Trophoblast cell (in vitro differentiated cells and primary cell): Measurements from ENCODE around the gene C7orf57.

Source experiments
- DNase-seq, 2 donors: peaks; one replicate each; pipeline ENCODE4 v3.0.0-alpha.2; 2016
- H2AFZ ChIP-seq: 2 replicates; pipeline ENCODE4 v1.6.1; 2013; ENCODE audit warnings: low read length, moderate library complexity, mild to moderate bottlenecking; ENCODE audit not compliant: insufficient read depth, poor library complexity
- H2AK5ac ChIP-seq: 2 replicates; pipeline ENCODE4 v1.6.1; 2013; ENCODE audit warnings: mild to moderate bottlenecking, low read length
- H2BK120ac ChIP-seq: 2 replicates; pipeline ENCODE4 v1.6.1; 2013; ENCODE audit warnings: low read length, mild to moderate bottlenecking, moderate library complexity; ENCODE audit not compliant: insufficient read depth, poor library complexity
- H2BK12ac ChIP-seq: 2 replicates; pipeline ENCODE4 v1.6.1; 2013; ENCODE audit warnings: mild to moderate bottlenecking, low read length, moderate library complexity
- H2BK5ac ChIP-seq: 2 replicates; pipeline ENCODE4 v1.6.1; 2013; ENCODE audit warnings: low read length, low read depth, moderate library complexity, mild to moderate bottlenecking; ENCODE audit not compliant: poor library complexity
- H3K14ac ChIP-seq: 2 replicates; pipeline ENCODE4 v1.6.1; 2013; ENCODE audit warnings: mild to moderate bottlenecking, low read length
- H3K18ac ChIP-seq: 2 replicates; pipeline ENCODE4 v1.6.1; 2013; ENCODE audit warnings: mild to moderate bottlenecking, low read length
- H3K23ac ChIP-seq: 2 replicates; pipeline ENCODE4 v1.6.1; 2013; ENCODE audit warnings: low read length
- H3K27ac ChIP-seq: 2 replicates; pipeline ENCODE4 v1.5.1; 2013; ENCODE audit warnings: low read depth, mild to moderate bottlenecking, inconsistent platforms, low read length, moderate library complexity
- H3K27me3 ChIP-seq: 2 replicates; pipeline ENCODE4 v1.6.1; 2013; ENCODE audit warnings: inconsistent platforms, mild to moderate bottlenecking, low read length, moderate library complexity; ENCODE audit not compliant: insufficient read depth
- H3K36me3 ChIP-seq, 2 experiments: 1 replicate in 1 of 2; 2 replicates in 1 of 2; pipeline ENCODE4 v1.6.1; 2013; ENCODE audit warnings: low read length in 2 of 2, mild to moderate bottlenecking in 2 of 2, moderate library complexity in 1 of 2; ENCODE audit not compliant: insufficient read depth in 2 of 2, control insufficient read depth in 1 of 2
- H3K4ac ChIP-seq: 2 replicates; pipeline ENCODE4 v1.6.1; 2013; ENCODE audit warnings: low read depth, mild to moderate bottlenecking, low read length, moderate library complexity
- H3K4me1 ChIP-seq, 2 experiments: 1 replicate in 1 of 2; 2 replicates in 1 of 2; pipeline ENCODE4 v1.6.1; 2013; ENCODE audit warnings: low read length in 2 of 2, mild to moderate bottlenecking in 2 of 2, moderate library complexity in 1 of 2; ENCODE audit not compliant: insufficient read depth in 2 of 2, control insufficient read depth in 1 of 2
- H3K4me2 ChIP-seq: 2 replicates; pipeline ENCODE4 v1.6.1; 2013; ENCODE audit warnings: inconsistent platforms, mild to moderate bottlenecking, low read length, moderate library complexity
- H3K4me3 ChIP-seq: 2 replicates; pipeline ENCODE4 v1.5.1; 2013; ENCODE audit warnings: mild to moderate bottlenecking, low read depth, low read length, inconsistent platforms
- H3K79me1 ChIP-seq: one replicate; pipeline ENCODE4 v1.6.1; 2013; ENCODE audit warnings: low read length
- H3K79me2 ChIP-seq: 2 replicates; pipeline ENCODE4 v1.6.1; 2013; ENCODE audit warnings: low read length, mild to moderate bottlenecking; ENCODE audit not compliant: control insufficient read depth, insufficient read depth, poor library complexity
- H3K9ac ChIP-seq: 2 replicates; pipeline ENCODE4 v1.6.1; 2013; ENCODE audit warnings: mild to moderate bottlenecking, low read length
- H3K9me3 ChIP-seq: 2 replicates; pipeline ENCODE4 v1.6.1; 2013; ENCODE audit warnings: low read depth, mild to moderate bottlenecking, control low read depth, inconsistent platforms, low read length; ENCODE audit not compliant: insufficient read depth
- H4K12ac ChIP-seq: 2 replicates; pipeline ENCODE4 v1.6.1; 2013; ENCODE audit warnings: low read depth, mild to moderate bottlenecking, low read length, moderate library complexity
- H4K8ac ChIP-seq: 2 replicates; pipeline ENCODE4 v1.6.1; 2013; ENCODE audit warnings: low read depth, mild to moderate bottlenecking, low read length, moderate library complexity
- H4K91ac ChIP-seq: one replicate; pipeline ENCODE4 v1.6.1; 2013; ENCODE audit warnings: low read depth, mild to moderate bottlenecking, low read length, moderate library complexity
- WGBS: extraction: QIAGEN DNeasy Blood & Tissue Kit; methylation state at CpG from one replicate; pipeline ENCODE4 v1.1.7; 2013; ENCODE audit warnings: missing lambda C conversion rate; ENCODE audit not compliant: insufficient read length, insufficient coverage; ENCODE audit errors: extremely low coverage; 5-methylcytosine and 5-hydroxymethylcytosine counted together

C7orf57 gene

GRCh38 chr7:48094861-48095293 is 59.5 kb downstream of the C7orf57 start:
- H4K12ac ChIP-seq, result no peak overlapping the region
- no peak overlapping the region for H3K14ac ChIP-seq
- peaks cover 43 to 61% of the 10 kb centered on the region in 2 experiments for H3K36me3 ChIP-seq
- H3K4ac ChIP-seq, result no peak overlapping the region
- no peak overlapping the region for H2AK5ac ChIP-seq
- H3K4me3 ChIP-seq, result no peak overlapping the region
- no peak overlapping the region for H3K23ac ChIP-seq
- H2BK120ac ChIP-seq, result no peak overlapping the region
- no peaks in the 10 kb centered on the region for H3K27me3 ChIP-seq
- H3K18ac ChIP-seq, result no peak overlapping the region
- H3K79me2 ChIP-seq, result peaks cover 6% of the 10 kb centered on the region
- no CpG with 5 or more reads among the region's 3 CpGs for WGBS
- peak; percentile 53 to 91 for DNase-seq
- peaks cover 7% of the 10 kb centered on the region for H3K79me1 ChIP-seq
- H3K9ac ChIP-seq, result no peak overlapping the region
- no peaks in the 10 kb centered on the region for H3K9me3 ChIP-seq
- H3K27ac ChIP-seq, result peak overlapping the region; percentile 36
- no peak overlapping the region for H4K8ac ChIP-seq
- H3K4me1 ChIP-seq, result peaks cover 20 to 23% of the 10 kb centered on the region in 2 experiments
- no peak overlapping the region for H2AFZ ChIP-seq
- H2BK12ac ChIP-seq, result no peak overlapping the region
- H3K4me2 ChIP-seq, result peak overlapping the region; percentile 25
- H2BK5ac ChIP-seq, result no peak overlapping the region
- no peak overlapping the region for H4K91ac ChIP-seq

- Histone ChIP-seq H3K27me3 (no peaks in the 10 kb centered on the region), H2AFZ (no peak overlapping the region), H4K91ac (no peak overlapping the region), H3K4ac (peak overlapping the region; percentile 41), H3K14ac (no peak overlapping the region), H2AK5ac (no peak overlapping the region), H3K79me1 (no peaks in the 10 kb centered on the region), H3K27ac (no peak overlapping the region), H3K4me2 (no peak overlapping the region), H3K4me3 (no peak overlapping the region), H4K8ac (no peak overlapping the region), H3K23ac (no peak overlapping the region), H2BK12ac (no peak overlapping the region), H4K12ac (no peak overlapping the region), H3K9ac (no peak overlapping the region), H3K4me1 (peaks cover 18 to 22% of the 10 kb centered on the region in 2 experiments), H3K9me3 (no peaks in the 10 kb centered on the region), H2BK120ac (no peak overlapping the region), H3K18ac (no peak overlapping the region), H3K36me3 (peaks cover 44 to 63% of the 10 kb centered on the region in 2 experiments), H2BK5ac (no peak overlapping the region), H3K79me2 (peaks cover 1% of the 10 kb centered on the region)
- whole genome bisulfite sequencing, result no CpG with 5 or more reads among the region's 2 CpGs
- DNase-seq, result no peak
Observed at GRCh38 chr7:48096273-48096672, 60.9 kb downstream of the C7orf57 start.

GRCh38 chr7:48097521-48098231 is 62.3 kb downstream of the C7orf57 start:
- Histone ChIP-seq H3K4ac (no peak overlapping the region), H3K14ac (no peak overlapping the region), H2BK5ac (no peak overlapping the region), H4K8ac (no peak overlapping the region), H3K79me1 (no peaks in the 10 kb centered on the region), H3K23ac (no peak overlapping the region), H3K4me3 (no peak overlapping the region), H3K36me3 (peaks cover 46 to 64% of the 10 kb centered on the region in 2 experiments), H3K27ac (no peak overlapping the region), H4K12ac (no peak overlapping the region), H2AK5ac (no peak overlapping the region), H3K9me3 (no peaks in the 10 kb centered on the region), H2BK120ac (no peak overlapping the region), H3K4me1 (peaks cover 8 to 17% of the 10 kb centered on the region in 2 experiments), H3K18ac (no peak overlapping the region), H2BK12ac (no peak overlapping the region), H4K91ac (no peak overlapping the region), H3K27me3 (no peaks in the 10 kb centered on the region), H3K9ac (no peak overlapping the region), H3K4me2 (no peak overlapping the region), H3K79me2 (peaks cover 1% of the 10 kb centered on the region), H2AFZ (no peak overlapping the region)
- DNase-seq, result no peak
- WGBS, result no CpG with 5 or more reads among the region's 6 CpGs

- H3K23ac ChIP-seq, result no peak overlapping the region
- H4K8ac ChIP-seq, result no peak overlapping the region
- H3K4me1 ChIP-seq, result peaks cover 8 to 17% of the 10 kb centered on the region in 2 experiments
- H3K27me3 ChIP-seq, result no peaks in the 10 kb centered on the region
- H4K91ac ChIP-seq, result no peak overlapping the region
- H3K79me2 ChIP-seq, result peaks cover 1% of the 10 kb centered on the region
- no peak overlapping the region for H2BK5ac ChIP-seq
- no peak overlapping the region for H4K12ac ChIP-seq
- WGBS, result no CpG with 5 or more reads among the region's 4 CpGs
- no peak overlapping the region for H2BK120ac ChIP-seq
- H3K27ac ChIP-seq, result no peak overlapping the region
- no peak overlapping the region for H3K4me2 ChIP-seq
- no peak overlapping the region for H3K4me3 ChIP-seq
- no peak overlapping the region for H2BK12ac ChIP-seq
- peaks cover 44 to 67% of the 10 kb centered on the region in 2 experiments for H3K36me3 ChIP-seq
- no peak overlapping the region for H3K9ac ChIP-seq
- DNase-seq, result peak; percentile 74 to 86
- no peak overlapping the region for H2AFZ ChIP-seq
- H3K4ac ChIP-seq, result no peak overlapping the region
- H3K18ac ChIP-seq, result no peak overlapping the region
- H3K14ac ChIP-seq, result no peak overlapping the region
- H3K9me3 ChIP-seq, result no peaks in the 10 kb centered on the region
- no peaks in the 10 kb centered on the region for H3K79me1 ChIP-seq
- no peak overlapping the region for H2AK5ac ChIP-seq
Observed at GRCh38 chr7:48098846-48099245, 63.5 kb downstream of the C7orf57 start.
